Activated CD8-positive, alpha-beta memory T cell treated with anti-CD3 and anti-CD28 coated beads for 24 hours (primary cell): Measurements from ENCODE around the gene GPR162.
"Not testable (repeated sequence)": the region's sequence is repeated elsewhere in the genome, so short reads cannot be mapped to it uniquely, and the experiment has no call there.

ENCODE experiments used
- DNase-seq: peaks from one replicate; pipeline ENCODE4 v3.0.0-alpha.2; 2020

The GPR162 gene

GRCh38 chr12:6863033-6863432 is 41.4 kb downstream of the GPR162 start:
- DNase-seq = no peak

GRCh38 chr12:6863586-6864321 is 42.1 kb downstream of the GPR162 start:
- DNase-seq = no peak

GRCh38 chr12:6865307-6865706 is 43.7 kb downstream of the GPR162 start:
- not testable (repeated sequence) for DNase-seq

DNA sequence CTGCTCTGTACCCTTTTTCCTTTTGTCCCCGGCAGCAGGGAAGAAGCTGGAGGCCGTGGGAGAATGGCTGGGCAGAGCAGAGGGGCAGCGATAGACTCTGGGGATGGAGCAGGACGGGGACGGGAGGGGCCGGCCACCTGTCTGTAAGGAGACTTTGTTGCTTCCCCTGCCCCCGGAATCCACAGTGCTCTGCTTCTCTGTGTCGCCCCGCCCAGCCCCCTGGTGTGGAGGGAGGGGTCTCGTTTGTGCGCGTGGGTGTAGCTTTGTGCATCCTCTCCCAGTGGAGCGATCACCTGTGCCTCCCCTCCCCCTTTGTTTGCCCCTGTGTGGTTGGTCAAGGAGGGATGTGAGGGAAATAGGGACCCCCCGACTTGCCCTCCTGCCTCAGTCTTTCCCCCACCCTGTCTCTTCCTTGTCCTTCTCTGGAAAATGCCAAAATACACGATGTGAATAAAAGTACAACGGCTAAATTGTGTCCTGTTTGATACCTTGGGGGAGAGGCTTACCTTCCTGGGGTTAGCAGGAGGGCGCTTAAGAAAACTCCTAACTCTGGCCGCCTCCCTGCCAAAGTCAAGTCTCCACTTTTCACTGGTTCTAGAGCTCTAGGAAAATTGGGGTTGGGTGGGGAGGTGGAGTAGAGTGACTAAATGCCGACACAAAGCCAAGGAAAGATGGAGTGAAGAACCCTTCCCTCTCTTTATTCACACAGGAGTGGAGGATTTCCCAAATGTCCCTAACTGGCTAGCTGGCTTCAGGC is 44.7 kb downstream of the GPR162 start:
- DNase-seq = no peak

- no peak for DNase-seq
Observed at GRCh38 chr12:6866920-6867412, 45.3 kb downstream of the GPR162 start.

DNA sequence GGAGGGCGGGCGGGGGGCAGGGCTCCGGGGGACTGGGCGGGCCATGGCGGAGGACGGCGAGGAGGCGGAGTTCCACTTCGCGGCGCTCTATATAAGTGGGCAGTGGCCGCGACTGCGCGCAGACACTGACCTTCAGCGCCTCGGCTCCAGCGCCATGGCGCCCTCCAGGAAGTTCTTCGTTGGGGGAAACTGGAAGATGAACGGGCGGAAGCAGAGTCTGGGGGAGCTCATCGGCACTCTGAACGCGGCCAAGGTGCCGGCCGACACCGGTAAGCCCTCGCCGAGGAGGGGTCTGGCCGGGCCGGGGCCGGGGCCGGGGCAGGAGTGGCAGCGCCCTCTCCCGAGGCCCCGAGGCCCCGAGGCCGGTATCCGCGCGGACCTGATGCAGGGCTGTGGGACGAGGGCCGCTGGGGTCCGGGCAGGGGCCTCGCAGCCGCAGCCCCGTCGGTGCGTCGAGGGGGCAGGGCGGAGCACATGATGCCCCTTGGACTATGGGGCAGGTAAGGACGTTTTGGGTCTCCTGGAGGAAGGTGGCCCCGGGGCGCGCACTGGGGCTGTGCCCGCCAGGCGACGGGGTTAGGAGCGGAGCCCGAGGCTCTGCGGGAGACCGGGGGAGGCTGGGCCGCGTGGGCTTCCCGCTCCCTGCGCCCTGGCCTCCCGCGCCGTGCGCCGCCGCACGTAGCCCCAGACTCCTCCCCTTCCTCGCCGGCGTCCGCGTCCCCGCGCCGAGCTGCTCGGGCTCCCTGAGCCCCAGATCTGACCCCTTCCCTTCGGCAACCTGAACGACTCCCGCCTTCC is 46.0 kb downstream of the GPR162 start, which contains the start of gene TPI1:
Gene TPI1 (plus strand): TSS at position 119 of the 798 bp plus-strand sequence. CDS start 36 bp downstream, at position 155.
- DNase-seq = peak; percentile 90

GRCh38 chr12:6868211-6869048 is 46.8 kb downstream of the GPR162 start:
- DNase-seq = peak; percentile 59

- DNase-seq = peak; percentile 91
Observed at GRCh38 chr12:6869049-6870021, 47.7 kb downstream of the GPR162 start.

DNA sequence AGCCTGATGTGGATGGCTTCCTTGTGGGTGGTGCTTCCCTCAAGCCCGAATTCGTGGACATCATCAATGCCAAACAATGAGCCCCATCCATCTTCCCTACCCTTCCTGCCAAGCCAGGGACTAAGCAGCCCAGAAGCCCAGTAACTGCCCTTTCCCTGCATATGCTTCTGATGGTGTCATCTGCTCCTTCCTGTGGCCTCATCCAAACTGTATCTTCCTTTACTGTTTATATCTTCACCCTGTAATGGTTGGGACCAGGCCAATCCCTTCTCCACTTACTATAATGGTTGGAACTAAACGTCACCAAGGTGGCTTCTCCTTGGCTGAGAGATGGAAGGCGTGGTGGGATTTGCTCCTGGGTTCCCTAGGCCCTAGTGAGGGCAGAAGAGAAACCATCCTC is 48.7 kb downstream of the GPR162 start:
- DNase-seq = not testable (repeated sequence)

- peak; percentile 77 for DNase-seq
Observed at GRCh38 chr12:6871052-6871957, 49.7 kb downstream of the GPR162 start.

DNA sequence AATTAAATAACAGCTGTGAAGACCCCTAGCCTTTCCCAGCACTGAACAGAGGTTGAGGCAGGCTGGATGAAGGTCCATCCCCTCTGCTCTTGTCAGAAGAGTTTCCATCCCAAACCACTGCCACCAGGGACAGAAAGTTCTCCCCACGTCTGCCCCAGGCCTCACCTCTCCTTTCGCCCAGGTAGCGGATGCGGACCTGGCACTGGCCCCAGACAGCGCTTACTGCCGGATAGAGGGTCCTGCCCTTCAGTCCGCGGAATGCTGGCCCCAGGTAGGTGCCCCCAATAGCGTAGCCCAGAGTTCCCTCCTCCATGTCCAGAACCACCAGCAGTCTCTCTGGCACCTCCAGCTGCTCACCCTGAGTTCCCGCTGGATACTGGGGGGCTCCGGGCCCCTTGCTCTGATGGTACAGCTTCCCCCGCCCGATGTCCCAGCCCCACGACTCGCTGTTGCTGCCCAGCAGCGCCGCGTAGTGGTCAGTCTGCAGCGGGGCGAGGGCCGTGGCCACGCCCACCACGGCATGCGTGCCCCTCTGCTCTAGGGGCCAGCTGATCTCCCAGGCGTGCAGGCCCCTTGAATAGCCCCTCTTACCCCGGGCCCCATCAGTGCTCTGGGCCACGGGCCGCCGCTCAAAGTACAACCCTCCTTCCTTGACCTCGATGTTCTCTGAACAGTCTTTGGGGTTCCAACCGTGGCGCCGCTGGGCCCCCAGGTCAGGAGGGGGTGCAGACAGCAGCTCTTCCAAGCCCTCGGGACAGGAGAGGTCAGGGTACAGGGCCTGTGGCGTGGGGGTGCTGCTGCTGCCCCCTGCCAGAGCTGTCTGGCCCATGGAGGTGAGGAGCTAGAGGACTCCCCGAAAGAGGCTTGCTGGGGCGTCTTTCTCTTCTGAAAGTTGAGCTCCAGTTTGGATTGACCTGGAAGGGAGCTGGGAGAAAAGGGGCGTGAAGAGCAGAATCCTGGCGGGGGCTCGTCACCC is 50.7 kb downstream of the GPR162 start:
- DNase-seq = peak; percentile 97

DNA sequence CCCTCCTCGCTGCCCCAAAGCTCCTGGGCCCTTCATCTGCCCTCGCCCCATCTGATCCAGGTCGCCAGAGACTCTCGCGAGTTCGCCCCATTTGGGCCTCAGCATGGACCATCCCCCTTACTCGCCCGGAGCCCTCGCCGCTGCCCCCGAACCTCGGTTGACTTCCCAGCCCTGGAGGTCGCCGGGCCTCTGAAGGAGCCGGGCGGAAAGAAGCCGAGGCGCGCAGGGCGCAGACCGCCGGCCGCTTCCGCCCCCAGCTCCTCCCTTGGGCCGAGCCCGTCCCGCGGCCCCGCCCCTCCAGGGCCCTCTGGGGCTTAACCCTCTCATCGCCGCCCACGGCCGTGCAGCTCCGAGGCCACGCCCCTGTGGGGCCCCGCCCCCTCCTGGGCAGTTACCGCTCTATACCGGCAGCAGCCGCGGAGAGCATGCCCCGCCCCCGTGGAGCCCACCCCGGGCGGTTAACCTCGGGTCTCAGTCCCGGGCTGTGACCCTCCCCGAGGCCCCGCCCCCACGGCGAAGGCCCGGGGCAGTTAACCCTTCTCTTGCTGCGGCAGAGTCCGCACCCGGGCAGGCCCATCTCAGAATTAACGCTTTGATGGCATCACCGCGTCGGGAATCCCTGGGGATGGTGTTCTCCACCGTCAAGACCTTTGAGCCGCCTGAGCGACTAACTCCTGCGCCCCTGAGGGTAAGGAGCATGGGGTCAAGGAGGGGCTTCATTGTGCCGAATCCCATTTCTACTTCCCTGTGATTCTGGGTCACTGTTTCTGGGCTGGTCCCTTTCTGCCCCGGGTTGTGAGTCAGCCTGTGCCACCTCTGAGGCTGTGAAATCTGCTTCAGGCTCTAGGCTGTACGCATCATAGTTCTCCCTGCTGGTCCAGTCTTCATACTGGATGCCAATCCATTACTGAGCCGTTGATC is 51.7 kb downstream of the GPR162 start, which contains the start of gene SPSB2:
Gene SPSB2 (minus strand): TSS at position 210 of the 921 bp plus-strand sequence. CDS start 402 bp downstream, outside the sequence.
- DNase-seq = peak; percentile 100

DNA sequence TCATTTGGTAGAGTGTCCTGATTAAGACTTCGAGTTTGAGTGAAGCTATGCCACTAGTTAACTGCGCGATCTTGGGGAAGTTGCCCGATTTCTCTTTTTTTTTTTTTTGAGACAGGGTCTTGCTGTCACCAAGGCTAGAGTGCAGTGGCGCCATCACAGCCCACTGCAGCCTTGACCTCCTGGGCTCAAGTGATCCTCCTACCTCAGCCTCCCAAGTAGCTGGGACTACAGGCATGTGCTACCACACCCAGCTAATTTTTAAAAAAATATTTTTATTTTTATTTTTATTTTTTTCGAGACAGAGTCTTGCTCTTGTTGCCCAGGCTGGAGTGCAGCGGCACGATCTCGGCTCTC is 52.4 kb downstream of the GPR162 start:
- DNase-seq = not testable (repeated sequence)
